ENCODE data around the gene ACSS1.

ACSS1 gene

DNA sequence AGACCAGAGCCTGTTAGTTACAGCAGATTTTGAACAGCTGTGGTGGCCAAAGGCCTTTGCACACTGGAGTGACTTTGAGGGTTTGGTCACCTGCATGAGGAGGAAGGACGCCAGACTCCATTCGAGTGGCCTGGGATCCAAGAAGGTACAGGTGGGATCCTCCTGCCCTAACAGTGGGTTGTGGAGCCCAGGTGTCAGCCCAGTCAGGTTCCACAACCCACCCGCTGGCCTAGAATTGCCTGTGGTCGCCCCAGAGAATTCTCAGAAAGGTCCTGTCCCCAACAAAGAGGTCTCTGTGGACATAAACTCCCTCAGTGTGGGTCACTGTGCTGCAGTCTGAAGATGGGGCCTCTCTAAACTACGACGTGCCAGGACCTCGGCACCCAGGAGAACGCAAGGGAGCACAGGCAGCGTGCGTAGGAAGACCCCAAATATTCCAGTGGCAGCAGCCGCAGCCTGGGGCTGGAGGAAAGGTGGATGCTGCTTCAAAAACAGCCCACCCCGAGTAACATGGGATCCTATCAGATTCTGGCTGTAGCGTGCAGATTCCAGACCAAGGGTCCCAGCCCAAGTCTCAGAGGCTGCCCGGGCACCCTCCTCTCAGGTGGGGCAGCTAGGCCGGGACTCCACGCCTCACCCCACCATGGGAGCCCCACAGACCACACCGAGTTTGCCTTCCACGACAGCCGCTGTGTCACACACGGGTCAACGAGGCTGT is 16.0 kb downstream of the ACSS1 start:
- no peak for TF ChIP-seq GABPA (IDR thresholded peaks at IDR 0.05; ENCODE audit: low read depth)
- no peak for TF ChIP-seq REST (IDR thresholded peaks at IDR 0.05; ENCODE audit: insufficient replicate concordance, low read depth)
- TF ChIP-seq SPI1 (IDR thresholded peaks at IDR 0.05; ENCODE audit: borderline replicate concordance, low read depth), result no peak
- TF ChIP-seq CTCF (IDR thresholded peaks at IDR 0.05; ENCODE audit: insufficient read depth, low read length), result no peak
- TF ChIP-seq POLR2AphosphoS5 (IDR thresholded peaks at IDR 0.05; ENCODE audit: low read depth), result no peak
- peak overlapping the region; percentile 76; the same call in 1 of the 2 replicates for H3K27ac ChIP-seq (replicated peaks)
- H3K4me3 ChIP-seq (replicated peaks; ENCODE audit: insufficient read depth, low read length), result no peak overlapping the region

GRCh38 chr20:25040438-25040831 is 17.5 kb downstream of the ACSS1 start:
- H3K27ac ChIP-seq (replicated peaks), result no peak overlapping the region
- no peak for TF ChIP-seq SPI1 (IDR thresholded peaks at IDR 0.05; ENCODE audit: borderline replicate concordance, low read depth)
- TF ChIP-seq CTCF (IDR thresholded peaks at IDR 0.05; ENCODE audit: insufficient read depth, low read length), result no peak
- no peak for TF ChIP-seq REST (IDR thresholded peaks at IDR 0.05; ENCODE audit: insufficient replicate concordance, low read depth)
- no peak for TF ChIP-seq GABPA (IDR thresholded peaks at IDR 0.05; ENCODE audit: low read depth)
- no peak for TF ChIP-seq POLR2AphosphoS5 (IDR thresholded peaks at IDR 0.05; ENCODE audit: low read depth)
- DNase-seq (ENCODE audit: low read depth in 1 of 2, low spot score in 1 of 2), result no peak

More for the DNA sequence above, 16.0 kb downstream of the ACSS1 start:
- H3K27me3 ChIP-seq (ENCODE audit: insufficient read depth, poor library complexity, severe bottlenecking), result no peaks in the 10 kb centered on the region
- DNase-seq (ENCODE audit: low read depth in 1 of 2, low spot score in 1 of 2), result no peak

GRCh38 chr20:25039697-25040437 is 18.1 kb downstream of the ACSS1 start:
- Histone ChIP-seq H3K27ac (replicated peaks) (no peak overlapping the region), H3K4me3 (replicated peaks; ENCODE audit: insufficient read depth, low read length) (no peak overlapping the region), H3K27me3 (ENCODE audit: insufficient read depth, poor library complexity, severe bottlenecking) (no peaks in the 10 kb centered on the region)
- no peak for TF ChIP-seq REST (IDR thresholded peaks at IDR 0.05; ENCODE audit: insufficient replicate concordance, low read depth)
- no peak for TF ChIP-seq CTCF (IDR thresholded peaks at IDR 0.05; ENCODE audit: insufficient read depth, low read length)
- TF ChIP-seq SPI1 (IDR thresholded peaks at IDR 0.05; ENCODE audit: borderline replicate concordance, low read depth), result no peak
- TF ChIP-seq GABPA (IDR thresholded peaks at IDR 0.05; ENCODE audit: low read depth), result no peak
- DNase-seq (ENCODE audit: low read depth in 1 of 2, low spot score in 1 of 2), result no peak

More at GRCh38 chr20:25040438-25040831, 17.5 kb downstream of the ACSS1 start:
- Histone ChIP-seq H3K4me3 (replicated peaks; ENCODE audit: insufficient read depth, low read length) (no peak overlapping the region), H3K27me3 (ENCODE audit: insufficient read depth, poor library complexity, severe bottlenecking) (no peaks in the 10 kb centered on the region)
